DMS153 treated with DMSO at 0.1 percent for 48 hours (cell line): ENCODE results near the gene LTK.

Experiments used
- DNase-seq: peaks from one replicate; lab custom pipeline; 2025; ENCODE audit not compliant: unreplicated experiment; lab: John Stamatoyannopoulos, UW

The LTK gene

GRCh38 chr15:41530363-41530956, 16.8 kb upstream of the LTK start:
- DNase-seq: no peak

- DNase-seq: no peak
Measured at GRCh38 chr15:41523097-41523496, 9.5 kb upstream of the LTK start.

- no peak for DNase-seq
Measured at GRCh38 chr15:41521614-41522013, 8.0 kb upstream of the LTK start.

- no peak for DNase-seq
Measured at GRCh38 chr15:41520636-41521035, 7.0 kb upstream of the LTK start.

GRCh38 chr15:41517895-41518449, 4.3 kb upstream of the LTK start:
- DNase-seq: no peak

GRCh38 chr15:41512940-41513505, 604 bp downstream of the LTK start:
- DNase-seq: no peak

- DNase-seq: no peak
Measured at GRCh38 chr15:41512512-41512939, 1.1 kb downstream of the LTK start.

GRCh38 chr15:41511899-41512369, 1.7 kb downstream of the LTK start:
- DNase-seq: no peak

GRCh38 chr15:41511331-41511898, 2.2 kb downstream of the LTK start:
- no peak for DNase-seq

- DNase-seq: no peak
Measured at GRCh38 chr15:41510728-41511127, 2.9 kb downstream of the LTK start.

GRCh38 chr15:41507820-41508290, 5.8 kb downstream of the LTK start:
- DNase-seq: no peak

GRCh38 chr15:41506796-41507341, 6.8 kb downstream of the LTK start:
- no peak for DNase-seq

GRCh38 chr15:41505776-41506175, 7.9 kb downstream of the LTK start:
- DNase-seq: no peak

- DNase-seq: no peak
Measured at GRCh38 chr15:41504751-41505492, 8.7 kb downstream of the LTK start.

GRCh38 chr15:41503669-41504010, 10.0 kb downstream of the LTK start:
- DNase-seq: no peak

- no peak for DNase-seq
Measured at GRCh38 chr15:41502795-41503668, 10.6 kb downstream of the LTK start.

GRCh38 chr15:41501931-41502794, 11.5 kb downstream of the LTK start:
- no peak for DNase-seq

GRCh38 chr15:41501191-41501917, 12.3 kb downstream of the LTK start:
- no peak for DNase-seq
